B cell (primary cell): Measurements from ENCODE around the gene DCAF4. TPM values are rescaled to one million over a fixed set of nuclear protein-coding genes. Genes with fewer than 3 reads are reported as not detected.

Experiments used
- ATAC-seq: fragments of 200-7000 bp; cut with Tn5 transposase; one replicate; pipeline ENCODE4 v1.10.0; 2021; ENCODE audit warnings: low read depth, mild to moderate bottlenecking, moderate number of reproducible peaks, moderate library complexity
- CTCF ChIA-PET: fragments of 350-600 bp; sonication (Branson Sonifier 250); formaldehyde crosslinking; loops from one replicate; lab custom pipeline; 2021; ENCODE audit warnings: antibody characterized with exemption, inconsistent platforms; lab: Charles Lee
- POLR2A ChIA-PET: fragments of 350-600 bp; sonication (Branson Sonifier 250); formaldehyde crosslinking; loops from one replicate; lab custom pipeline; 2021; ENCODE audit warnings: antibody characterized with exemption; lab: Charles Lee
- DNase-seq: peaks from one replicate; pipeline ENCODE4 v3.0.0; 2013
- H2AFZ ChIP-seq: 2 replicates; pipeline ENCODE4 v1.6.1; 2012; ENCODE audit warnings: mild to moderate bottlenecking, low read depth, low read length; ENCODE audit not compliant: insufficient read depth, poor library complexity, severe bottlenecking
- H3K27ac ChIP-seq, 2 donors: 1 replicate in 1 of 2; 2 replicates in 1 of 2; pipeline ENCODE4 v1.5.1; 2012 to 2013; ENCODE audit warnings: low read length in 2 of 2, mild to moderate bottlenecking in 2 of 2, moderate library complexity in 1 of 2
- H3K27me3 ChIP-seq, 4 experiments: fragments of 200-600 bp in 1 of 4; sonication (generic) in 1 of 4; replicated peaks in 1 of 4; 1 replicate in 2 of 4; 2 replicates in 2 of 4; pipeline versions ENCODE4 v1.6.1 to v1.7.0; 2013 to 2016; ENCODE audit warnings: low read length in 3 of 4, mild to moderate bottlenecking in 2 of 4, mixed read lengths in 1 of 4, moderate library complexity in 1 of 4; ENCODE audit not compliant: insufficient read depth in 4 of 4, control insufficient read depth in 3 of 4; ENCODE audit errors: control extremely low read depth in 1 of 4
- H3K36me3 ChIP-seq, 2 experiments: replicated peaks in 1 of 2; 1 replicate in 1 of 2; 2 replicates in 1 of 2; pipeline versions ENCODE4 v1.6.1 to v1.7.1; 2013; ENCODE audit warnings: low read length in 1 of 2; ENCODE audit not compliant: insufficient read depth in 2 of 2, control insufficient read depth in 1 of 2; ENCODE audit errors: control extremely low read depth in 1 of 2, extremely low read depth in 1 of 2
- H3K4me1 ChIP-seq, 2 donors: fragments of 200-600 bp in 1 of 2; sonication (generic) in 1 of 2; 1 replicate in 1 of 2; 2 replicates in 1 of 2; pipeline versions ENCODE4 v1.5.1 to v1.6.1; 2013 to 2017; ENCODE audit warnings: low read length in 2 of 2; ENCODE audit not compliant: control insufficient read depth in 2 of 2, insufficient read depth in 2 of 2
- H3K4me2 ChIP-seq: replicated peaks from 2 replicates; pipeline ENCODE3; 2012; ENCODE audit warnings: mild to moderate bottlenecking, low read depth, low read length; ENCODE audit not compliant: poor library complexity, severe bottlenecking
- H3K4me3 ChIP-seq, 5 experiments: fragments of 200-600 bp in 1 of 5; sonication (generic) in 1 of 5; 1 replicate in 3 of 5; 2 replicates in 2 of 5; pipeline versions ENCODE4 v1.5.1 to v1.7.0; 2011 to 2016; ENCODE audit warnings: low read length in 4 of 5, mild to moderate bottlenecking in 4 of 5, low read depth in 2 of 5, control low read depth in 1 of 5, moderate library complexity in 1 of 5; ENCODE audit not compliant: insufficient read depth in 1 of 5; ENCODE audit errors: control extremely low read depth in 1 of 5, extremely low read depth in 1 of 5
- H3K79me2 ChIP-seq: fragments of 200-600 bp; sonication (generic); one replicate; pipeline ENCODE4 v1.6.0; 2016; ENCODE audit warnings: low read length; ENCODE audit not compliant: control insufficient read depth, insufficient read depth
- H3K9ac ChIP-seq: fragments of 200-600 bp; sonication (generic); 2 replicates; pipeline ENCODE4 v1.6.1; 2017; ENCODE audit warnings: mild to moderate bottlenecking, low read length, moderate library complexity
- H3K9me3 ChIP-seq, 3 donors: one replicate each; pipeline versions ENCODE4 v1.6.1 to v1.7.1; 2013; ENCODE audit warnings: low read length in 2 of 3; ENCODE audit not compliant: control insufficient read depth in 2 of 3, insufficient read depth in 1 of 3; ENCODE audit errors: control extremely low read depth in 1 of 3
- H4K20me1 ChIP-seq: 2 replicates; pipeline ENCODE4 v1.6.0; 2012; ENCODE audit warnings: mild to moderate bottlenecking, low read length; ENCODE audit not compliant: insufficient read depth, control insufficient read depth, poor library complexity, severe bottlenecking
- H3K27ac Mint-ChIP-seq: one replicate; pipeline ENCODE4 v1.8.0; 2021; ENCODE audit warnings: mixed read lengths
- H3K27me3 Mint-ChIP-seq: one replicate; pipeline ENCODE4 v1.8.0; 2021; ENCODE audit warnings: mixed read lengths
- H3K4me1 Mint-ChIP-seq: one replicate; pipeline ENCODE4 v1.8.0; 2021; ENCODE audit warnings: mixed read lengths
- H3K4me3 Mint-ChIP-seq: one replicate; pipeline ENCODE4 v1.8.0; 2021; ENCODE audit warnings: mixed read lengths
- H3K9me3 Mint-ChIP-seq: one replicate; pipeline ENCODE4 v1.8.0; 2022; ENCODE audit warnings: mixed read lengths; ENCODE audit not compliant: insufficient read depth
- EZH2 ChIP-seq: IDR thresholded peaks from 2 replicates; pipeline ENCODE4 v1.6.1; 2012; ENCODE audit warnings: borderline replicate concordance, low read depth, mild to moderate bottlenecking, moderate library complexity, low read length; ENCODE audit not compliant: insufficient read depth, poor library complexity, severe bottlenecking
- whole genome bisulfite sequencing: methylation state at CpG from one replicate; pipeline ENCODE4 v1.1.5; 2013; ENCODE audit warnings: missing lambda C conversion rate; ENCODE audit not compliant: insufficient coverage; 5-methylcytosine and 5-hydroxymethylcytosine counted together
- intact Hi-C: fragments of 100-400 bp; cut with micrococcal nuclease; formaldehyde crosslinking; loops from one replicate; pipeline ENCODE4 v1.10.0; 2022
- polyA plus RNA-seq: library from polyadenylated mRNA; depleted of rRNA; stranded (reverse); fragments of >200 nt; gene quantifications from 2 replicates; pipeline ENCODE4 v1.2.3, GENCODE V29; 2012
- total RNA-seq, 2 donors: library from RNA; stranded (reverse); fragments of 120-200 nt in 1 of 2; gene quantifications; 1 replicate in 1 of 2; 2 replicates in 1 of 2; pipeline versions ENCODE4 v1.2.3 to v1.2.4, GENCODE V29; 2013 to 2022
- TF ChIP-seq, protein P1 (sequence below): fragments of 200-600 bp; IDR thresholded peaks from one replicate; pipeline ENCODE4 v1.8.0; 2022; ENCODE audit warnings: antibody characterized with exemption, mild to moderate bottlenecking

DCAF4 gene
- total and polyA plus RNA-seq, 2 donors (not counting 1 experiment from before 2014, with no cell fraction given) = 35.3 to 54.6 TPM

GRCh38 chr14:72945356-72946027 is 19.2 kb downstream of the DCAF4 start:
- Histone ChIP-seq H4K20me1 (no peaks in the 10 kb centered on the region), H3K4me3 (no peak overlapping the region), H2AFZ (no peak overlapping the region), H3K27me3 (no peaks in the 10 kb centered on the region), H3K9me3 (no peaks in the 10 kb centered on the region), H3K36me3 (peaks cover 9 to 70% of the 10 kb centered on the region in 2 experiments), H3K27ac (no peak overlapping the region), H3K4me1 (no peaks in the 10 kb centered on the region), H3K9ac (no peak overlapping the region), H3K79me2 (no peaks in the 10 kb centered on the region), H3K4me2 (no peak overlapping the region)
- no peak for DNase-seq
- H3K27ac Mint-ChIP-seq = no peak overlapping the region
- ChIA-PET CTCF (interaction anchor here (1.0 to 6.6 kb wide), 5 partner anchors 36 to 431 kb away, joined by 4 to 57 read pairs (median 4); no protein-coding TSS in a partner anchor), POLR2A (no interaction called here)
- intact Hi-C loops = no loop called here
- ATAC-seq = no peak
- WGBS = 100% methylated on average over 9 of the region's 13 CpGs
- H3K9me3 Mint-ChIP-seq = no peaks in the 10 kb centered on the region
- H3K27me3 Mint-ChIP-seq = no peaks in the 10 kb centered on the region
- H3K4me1 Mint-ChIP-seq = no peaks in the 10 kb centered on the region
- TF ChIP-seq, protein P1, sequence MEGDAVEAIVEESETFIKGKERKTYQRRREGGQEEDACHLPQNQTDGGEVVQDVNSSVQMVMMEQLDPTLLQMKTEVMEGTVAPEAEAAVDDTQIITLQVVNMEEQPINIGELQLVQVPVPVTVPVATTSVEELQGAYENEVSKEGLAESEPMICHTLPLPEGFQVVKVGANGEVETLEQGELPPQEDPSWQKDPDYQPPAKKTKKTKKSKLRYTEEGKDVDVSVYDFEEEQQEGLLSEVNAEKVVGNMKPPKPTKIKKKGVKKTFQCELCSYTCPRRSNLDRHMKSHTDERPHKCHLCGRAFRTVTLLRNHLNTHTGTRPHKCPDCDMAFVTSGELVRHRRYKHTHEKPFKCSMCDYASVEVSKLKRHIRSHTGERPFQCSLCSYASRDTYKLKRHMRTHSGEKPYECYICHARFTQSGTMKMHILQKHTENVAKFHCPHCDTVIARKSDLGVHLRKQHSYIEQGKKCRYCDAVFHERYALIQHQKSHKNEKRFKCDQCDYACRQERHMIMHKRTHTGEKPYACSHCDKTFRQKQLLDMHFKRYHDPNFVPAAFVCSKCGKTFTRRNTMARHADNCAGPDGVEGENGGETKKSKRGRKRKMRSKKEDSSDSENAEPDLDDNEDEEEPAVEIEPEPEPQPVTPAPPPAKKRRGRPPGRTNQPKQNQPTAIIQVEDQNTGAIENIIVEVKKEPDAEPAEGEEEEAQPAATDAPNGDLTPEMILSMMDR = no peak
- TF ChIP-seq EZH2 = no peak
- H3K4me3 Mint-ChIP-seq = no peak overlapping the region

- Histone ChIP-seq H3K27ac (no peak overlapping the region), H2AFZ (no peak overlapping the region), H3K27me3 (no peaks in the 10 kb centered on the region), H3K4me2 (no peak overlapping the region), H3K9ac (no peak overlapping the region), H3K36me3 (peaks cover 6 to 71% of the 10 kb centered on the region in 2 experiments), H3K4me1 (no peaks in the 10 kb centered on the region), H3K79me2 (no peaks in the 10 kb centered on the region), H3K9me3 (no peaks in the 10 kb centered on the region), H4K20me1 (no peaks in the 10 kb centered on the region), H3K4me3 (no peak overlapping the region)
- Mint-ChIP-seq H3K4me1 (no peaks in the 10 kb centered on the region), H3K27ac (no peak overlapping the region), H3K27me3 (no peaks in the 10 kb centered on the region), H3K4me3 (no peak overlapping the region), H3K9me3 (no peaks in the 10 kb centered on the region)
- intact Hi-C loops = no loop called here
- POLR2A ChIA-PET = no interaction called here
- CTCF ChIA-PET = interaction anchor here (0.8 to 6.6 kb wide), 3 partner anchors 21 to 431 kb away, joined by 5 to 165 read pairs (median 57); no protein-coding TSS in a partner anchor
- TF ChIP-seq, protein P1 = no peak
- no peak for TF ChIP-seq EZH2
- DNase-seq = no peak
- no peak for ATAC-seq
- WGBS = 97% methylated on average over 7 of the region's 8 CpGs
These were observed 20.2 kb downstream of the DCAF4 start for GRCh38 chr14:72946491-72946890.
